Lung microvascular endothelial cell (primary cell): ENCODE data around the gene MEGF8. TPM values are rescaled to one million over a fixed set of nuclear protein-coding genes. Genes with fewer than 3 reads are reported as not detected.

Experiments
- DNase-seq, 2 donors: peaks; one replicate each; pipeline versions ENCODE4 v3.0.0 to v3.0.0-alpha.2; 2010; ENCODE audit warnings: low read depth in 2 of 2
- total RNA-seq: library from RNA; depleted of rRNA; stranded (reverse); fragments of >200 nt; gene quantifications from 2 replicates; pipeline ENCODE4 v1.2.1, GENCODE V29; 2014

MEGF8 gene
- total RNA-seq, 1 donor from 2014 or later, result 25.0 TPM

DNA sequence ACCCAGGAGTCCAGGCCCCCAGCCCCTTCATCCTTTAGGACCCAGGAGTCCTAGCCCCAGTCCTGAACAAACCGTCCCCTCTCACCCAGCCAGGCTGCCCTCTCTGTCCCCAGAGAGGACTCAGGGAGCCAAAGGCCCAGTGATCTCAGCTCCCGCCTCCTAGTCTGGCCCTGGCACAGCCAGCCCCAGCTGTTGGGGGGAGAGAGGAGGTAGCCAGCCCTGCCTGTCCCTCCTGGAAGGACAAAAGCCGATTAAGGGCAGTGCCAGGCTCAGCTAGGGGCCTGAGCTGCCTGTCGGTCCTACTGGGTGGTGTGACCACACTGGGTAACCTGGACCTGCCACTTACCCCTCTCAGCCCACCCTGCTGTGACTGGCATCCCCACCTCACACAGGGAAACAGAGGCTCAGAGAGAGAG lies 87.2 kb downstream of the MEGF8 start:
- no peak for DNase-seq

DNA sequence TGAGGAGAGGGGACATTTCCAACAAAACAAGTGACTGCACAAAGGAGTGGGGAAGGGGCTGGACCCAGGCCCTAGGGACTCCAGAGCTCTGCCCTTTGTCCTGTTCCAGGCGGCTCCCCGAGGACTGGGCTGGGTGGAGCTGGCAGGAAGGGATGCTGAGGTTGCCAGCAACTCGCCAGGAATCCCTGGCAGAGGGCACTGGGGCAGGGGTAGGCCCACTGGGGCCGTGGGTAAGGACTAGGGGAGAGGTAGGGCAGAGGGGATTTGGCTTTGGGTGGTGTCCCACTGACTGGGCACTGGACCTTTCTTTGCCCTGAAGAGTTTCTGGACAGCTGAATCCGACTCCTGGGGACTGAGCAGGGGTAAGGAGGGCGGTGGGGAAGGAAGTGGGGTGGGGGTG lies 93.9 kb downstream of the MEGF8 start:
- no peak for DNase-seq

DNA sequence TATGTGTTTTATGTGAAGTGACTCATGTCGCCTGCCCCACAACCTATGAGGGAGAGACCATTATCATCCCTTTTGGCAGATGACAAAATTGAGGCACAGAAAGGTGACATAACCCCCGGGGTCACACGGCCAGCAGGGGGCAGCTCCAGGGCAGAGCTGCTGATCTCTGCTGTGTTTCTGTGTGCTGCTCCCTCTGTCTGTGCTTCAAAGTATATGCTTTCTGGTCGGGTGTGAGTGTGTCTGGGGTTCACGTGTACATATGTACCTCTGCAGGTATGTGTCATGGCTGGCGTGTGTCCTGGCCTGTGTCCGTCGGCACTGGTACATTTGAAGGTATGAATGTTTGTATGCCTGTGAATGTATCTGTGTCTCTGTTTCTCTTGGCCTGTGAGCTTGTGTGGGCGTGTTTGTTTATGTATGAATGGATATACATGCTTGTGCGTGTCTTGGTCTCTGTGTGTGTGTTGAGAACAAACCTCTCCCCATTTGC lies 94.7 kb downstream of the MEGF8 start:
- peak; percentile 65 to 71 for DNase-seq

DNA sequence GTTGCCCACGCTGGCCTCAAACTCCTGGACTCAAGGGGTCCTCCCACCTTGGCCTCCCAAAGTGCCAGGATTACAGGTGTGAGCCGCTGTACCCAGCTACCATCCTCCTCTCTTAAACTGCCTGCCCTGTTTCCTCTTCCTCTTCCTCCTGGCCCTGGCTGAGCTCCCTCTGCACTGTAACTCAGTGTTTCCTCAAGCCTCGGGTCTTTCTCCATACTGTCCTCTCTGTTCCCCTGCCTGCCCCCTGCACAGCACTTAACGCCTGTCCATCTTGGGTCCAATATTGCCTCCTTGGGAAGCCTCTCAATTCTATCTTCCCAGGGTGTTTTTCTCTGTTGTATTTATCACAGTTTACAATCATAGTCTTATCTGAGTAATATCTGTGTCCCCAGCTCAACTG lies 95.7 kb downstream of the MEGF8 start:
- DNase-seq, result no peak

DNA sequence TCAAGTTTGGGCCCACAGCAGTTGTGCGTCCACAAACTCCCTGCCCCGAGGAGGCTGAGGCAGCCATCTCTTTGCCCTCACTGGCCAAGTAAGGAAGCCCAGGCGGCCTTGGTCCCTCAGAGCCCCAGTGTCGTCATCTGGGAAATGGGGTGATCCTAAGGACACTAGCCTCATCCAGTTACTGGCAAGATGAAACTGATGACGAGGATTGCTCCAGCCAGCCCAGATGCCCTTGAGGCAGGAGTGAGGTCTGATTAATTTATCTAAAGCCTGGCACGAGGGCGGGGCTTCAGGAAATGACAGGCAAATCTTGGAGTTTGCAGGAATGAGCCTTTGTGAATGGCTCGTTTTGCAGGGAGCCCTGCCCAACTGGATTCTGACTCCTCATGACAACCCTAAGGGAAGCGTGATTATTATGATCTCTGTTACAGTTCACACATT lies 96.2 kb downstream of the MEGF8 start:
- DNase-seq, result peak in 1 of 2 donors; percentile 85

DNA sequence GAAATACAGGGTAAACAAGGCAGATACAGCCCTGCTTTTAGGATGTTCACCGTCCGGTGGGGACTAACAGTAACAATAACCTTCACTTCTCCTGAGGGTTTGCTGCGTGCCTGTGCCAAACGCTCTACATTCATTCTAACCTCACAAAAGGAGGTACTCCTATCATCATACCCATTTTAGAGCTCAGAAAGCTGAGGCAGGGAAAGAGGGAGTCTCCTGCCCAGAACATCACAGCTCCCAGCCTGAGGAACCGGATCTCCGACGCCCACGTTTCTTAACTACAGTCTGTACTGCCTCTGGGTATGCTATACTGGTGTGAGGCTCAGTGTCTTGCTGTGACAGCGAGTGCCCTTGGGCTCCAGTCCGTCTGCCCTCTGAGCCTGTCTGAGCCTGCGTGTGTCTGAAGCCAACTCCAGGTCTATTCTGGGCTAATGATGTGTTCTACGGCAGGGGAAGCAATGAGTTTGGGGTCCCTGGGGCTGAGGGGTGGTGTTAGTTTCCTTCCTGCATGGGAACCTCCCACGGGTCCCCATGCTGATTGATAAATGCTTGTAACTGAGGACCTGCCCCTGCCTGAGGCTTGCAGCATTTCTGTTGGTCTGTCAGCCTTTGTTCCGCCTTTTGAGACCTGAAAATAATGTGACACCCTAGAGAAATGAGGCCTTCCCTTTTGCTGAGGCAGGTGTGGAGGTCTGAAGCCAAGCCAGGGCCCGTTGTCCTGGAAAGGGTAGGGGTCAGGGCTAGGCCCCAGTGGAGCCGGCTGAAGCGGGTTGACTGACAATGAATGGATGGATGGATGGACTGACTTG lies 96.9 kb downstream of the MEGF8 start:
- DNase-seq, result no peak

DNA sequence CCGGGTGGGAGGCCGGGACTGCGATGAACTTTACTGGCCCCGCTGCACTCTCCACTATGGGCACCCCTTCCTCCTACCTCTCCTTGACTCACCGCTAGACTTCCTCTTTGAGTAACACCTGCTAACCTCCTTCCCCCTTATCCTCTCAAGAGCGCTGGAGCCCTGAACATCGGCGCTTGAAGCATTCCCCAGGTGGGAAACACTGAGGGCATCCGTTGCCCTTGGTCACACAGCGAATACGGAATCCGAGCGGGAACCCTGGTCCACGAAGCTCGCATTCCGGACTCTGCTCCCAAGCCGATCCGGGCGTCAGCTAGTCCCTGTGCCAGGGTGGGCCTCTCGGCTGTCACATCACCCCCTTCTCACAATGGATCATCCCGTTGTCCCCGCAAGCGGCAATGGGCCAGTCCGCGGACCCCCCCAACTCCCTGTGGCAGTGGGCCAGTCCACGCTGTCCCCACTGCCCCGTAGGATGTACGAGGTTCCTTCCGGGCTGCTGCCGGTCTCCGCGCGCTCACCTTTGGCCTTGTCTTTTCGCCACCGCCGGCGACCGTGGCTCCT lies 97.5 kb downstream of the MEGF8 start:
- peak; percentile 54 to 81 for DNase-seq

DNA sequence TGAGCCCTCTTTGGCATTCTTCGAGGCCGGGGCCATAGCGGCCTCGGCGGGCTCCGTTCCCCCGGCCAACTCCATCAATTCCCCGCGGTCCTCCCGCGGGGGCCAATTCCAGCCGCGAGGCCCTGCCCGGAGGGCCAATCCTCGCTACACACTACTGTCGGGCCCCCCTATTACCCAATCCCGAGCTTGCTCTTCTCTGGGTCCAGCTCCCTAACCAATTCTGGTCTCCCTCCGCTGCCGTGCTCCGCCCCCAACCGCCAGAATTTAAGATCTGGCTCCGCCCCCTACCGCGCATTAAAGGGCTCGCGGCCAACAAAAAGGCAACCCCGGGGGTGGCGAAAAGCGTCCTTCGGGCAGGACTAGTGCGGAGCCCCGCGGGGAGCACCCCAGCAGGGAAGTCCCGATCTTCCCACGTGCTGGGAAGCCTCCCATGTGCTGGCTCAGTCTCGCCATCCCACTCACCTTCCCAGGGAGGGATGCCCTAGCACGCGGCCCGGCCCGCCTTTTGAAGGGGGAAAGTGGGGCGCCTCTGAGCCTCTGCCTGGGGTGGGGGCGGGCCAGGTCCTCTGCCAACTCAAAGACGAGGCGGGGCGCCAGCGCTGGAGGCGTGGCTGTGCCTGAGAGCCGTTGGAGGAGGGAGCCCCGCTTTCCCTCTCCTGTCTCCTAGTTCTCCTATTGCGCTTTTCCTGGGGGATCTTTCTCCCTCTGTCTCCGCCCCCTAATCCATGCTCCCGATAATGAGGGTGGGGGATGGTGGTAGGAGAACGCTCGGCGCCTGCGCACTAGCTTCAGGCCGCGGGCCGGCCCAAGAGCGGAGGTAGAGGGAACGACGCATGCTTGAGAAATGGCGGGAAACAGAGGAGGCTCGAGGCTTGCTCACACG lies 98.3 kb downstream of the MEGF8 start:
- peak; percentile 95 to 96 for DNase-seq

DNA sequence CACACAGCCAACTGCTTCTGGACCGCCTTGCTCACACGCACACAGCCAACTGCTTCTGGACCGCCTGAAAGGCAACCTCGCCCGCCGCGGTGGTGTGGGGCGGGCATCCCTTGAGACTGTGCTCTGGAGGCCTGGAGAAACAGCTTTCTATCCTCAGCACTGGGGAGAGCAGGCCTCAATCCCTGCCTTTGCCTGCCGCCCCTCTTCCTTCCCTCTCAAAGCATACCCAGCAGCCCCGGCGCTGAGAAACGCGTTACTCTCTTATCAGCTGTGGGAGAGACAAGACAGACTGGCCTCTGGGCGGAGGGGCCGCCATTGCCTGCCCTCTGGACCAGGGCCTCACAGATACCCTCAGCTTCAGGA lies 98.9 kb downstream of the MEGF8 start:
- DNase-seq, result no peak

DNA sequence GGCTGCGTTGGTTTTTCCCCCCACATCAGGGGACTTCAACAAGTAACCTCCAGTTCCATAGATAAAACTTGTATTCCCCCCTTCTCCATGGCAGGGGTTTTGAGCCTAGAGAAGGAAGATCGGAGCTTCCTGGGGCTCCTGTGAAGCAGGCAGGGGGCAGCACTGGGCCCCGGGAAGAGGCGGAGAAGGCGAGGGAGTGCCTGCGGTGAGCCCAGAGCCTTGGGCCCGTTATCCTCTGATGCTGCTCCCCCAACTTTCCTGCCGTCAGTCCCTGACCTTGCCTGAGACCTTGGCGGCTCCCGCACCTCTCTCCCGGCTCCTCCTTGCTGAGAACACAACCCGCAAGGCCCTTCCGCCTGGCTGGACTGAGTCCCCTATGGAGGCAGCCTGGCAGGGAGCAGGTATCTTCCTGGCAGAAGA lies 99.3 kb downstream of the MEGF8 start:
- DNase-seq, result no peak

DNA sequence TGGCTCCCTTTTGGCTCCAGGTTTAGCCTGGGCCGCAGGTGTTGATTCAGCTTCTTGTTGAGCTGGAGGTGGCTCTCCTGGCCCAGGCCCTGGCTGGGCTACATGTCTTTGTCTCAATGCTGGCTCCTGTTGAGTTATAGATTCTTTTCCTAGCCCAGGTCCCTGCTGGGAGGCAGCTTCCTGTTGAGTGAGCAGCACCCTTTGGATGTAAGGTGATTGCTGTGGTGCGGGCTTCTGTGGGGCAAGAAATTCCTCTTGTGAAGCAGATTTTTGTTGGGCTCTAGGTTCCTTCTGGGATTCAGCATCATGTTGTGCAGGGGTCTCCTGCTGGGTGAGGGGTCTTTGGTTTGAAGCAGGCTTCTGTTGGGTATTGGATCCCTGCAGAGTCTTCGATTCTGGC lies 101.2 kb downstream of the MEGF8 start:
- no peak for DNase-seq

DNA sequence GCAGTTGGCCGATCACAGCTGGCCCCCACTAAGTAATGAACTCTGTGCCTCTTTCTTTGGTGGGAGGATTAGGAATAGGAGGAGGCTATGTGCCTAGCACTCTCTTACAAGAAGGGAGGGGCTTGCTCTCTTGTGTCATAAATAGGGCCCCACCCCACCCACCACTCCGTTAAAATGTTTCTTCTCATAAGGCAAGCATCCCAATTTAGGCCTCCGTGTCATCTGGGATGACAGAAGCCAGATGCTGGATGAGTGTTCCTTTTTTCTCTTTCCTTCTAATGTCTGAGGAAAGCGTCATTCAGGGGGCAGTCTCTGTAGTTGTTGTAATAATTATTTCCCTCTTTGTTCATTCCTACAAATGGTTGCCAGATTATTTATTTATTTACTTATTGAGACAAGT lies 101.9 kb downstream of the MEGF8 start, which contains the start of gene LIPE:
Gene LIPE, minus strand, starts transcription at position 76 of the 400 bp plus-strand sequence. CDS start 239 bp downstream, outside the sequence.
- DNase-seq, result no peak

Other genes starting within 250 kb of the MEGF8 start
- 6.3 and 9.1 TPM in 2 replicates for gene ZNF574, start 249.5 kb upstream of the MEGF8 start, total RNA-seq
- gene POU2F2, start 193.2 kb upstream of the MEGF8 start, total RNA-seq, result 0.20 and 0.22 TPM in 2 replicates
- gene DEDD2, start 108.0 kb upstream of the MEGF8 start, total RNA-seq, result 15.0 and 18.3 TPM in 2 replicates
- 4.6 and 6.5 TPM in 2 replicates for gene ZNF526, start 105.3 kb upstream of the MEGF8 start, total RNA-seq
- gene GSK3A, start 83.0 kb upstream of the MEGF8 start, total RNA-seq, result 8.3 and 11.3 TPM in 2 replicates
- gene ERF, start 70.5 kb upstream of the MEGF8 start, total RNA-seq, result 17.9 and 19.2 TPM in 2 replicates
- 9.3 and 10.0 TPM in 2 replicates for gene CIC, start 56.4 kb upstream of the MEGF8 start, total RNA-seq
- 0.20 and 0.44 TPM in 2 replicates for gene PRR19, start 23.5 kb upstream of the MEGF8 start, total RNA-seq
- gene PAFAH1B3, start 23.0 kb upstream of the MEGF8 start, total RNA-seq, result 26.8 and 29.6 TPM in 2 replicates
- gene TMEM145, start 12.3 kb upstream of the MEGF8 start, total RNA-seq, result not detected in 2 replicates
- not detected in 2 replicates for gene CNFN, start 64.7 kb downstream of the MEGF8 start, total RNA-seq
- gene LIPE, start 101.8 kb downstream of the MEGF8 start, total RNA-seq, result 2.6 and 3.9 TPM in 2 replicates
- not detected in 2 replicates for gene CXCL17, start 117.3 kb downstream of the MEGF8 start, total RNA-seq
- 11.1 and 36.9 TPM in 2 replicates for gene CEACAM1, start 202.8 kb downstream of the MEGF8 start, total RNA-seq